ENCODE results near the gene GRID2. TPM values are rescaled to one million over a fixed set of nuclear protein-coding genes. Genes with fewer than 3 reads are reported as not detected.

The GRID2 gene
- total RNA-seq, 1 donor from 2014 or later = not detected

GRCh38 chr4:93302310-93302709, 998.5 kb downstream of the GRID2 start:
- H3K4me3 ChIP-seq (ENCODE audit: low read depth, low read length) = no peak overlapping the region
- TF ChIP-seq CTCF (conservative IDR thresholded peaks at IDR 0.05; ENCODE audit: low read depth, low read length) = no peak
- no peak for DNase-seq (ENCODE audit: low read depth)

GRCh38 chr4:93303440-93303839, 999.7 kb downstream of the GRID2 start:
- TF ChIP-seq CTCF (conservative IDR thresholded peaks at IDR 0.05; ENCODE audit: low read depth, low read length) = no peak
- no peak for DNase-seq (ENCODE audit: low read depth)
- H3K4me3 ChIP-seq (ENCODE audit: low read depth, low read length) = no peak overlapping the region

- DNase-seq (ENCODE audit: low read depth) = no peak
- no peak overlapping the region for H3K4me3 ChIP-seq (ENCODE audit: low read depth, low read length)
- TF ChIP-seq CTCF (conservative IDR thresholded peaks at IDR 0.05; ENCODE audit: low read depth, low read length) = no peak
Measured at GRCh38 chr4:93312299-93312698, 1008.5 kb downstream of the GRID2 start.

- no peak for DNase-seq (ENCODE audit: low read depth)
- no peak overlapping the region for H3K4me3 ChIP-seq (ENCODE audit: low read depth, low read length)
- TF ChIP-seq CTCF (conservative IDR thresholded peaks at IDR 0.05; ENCODE audit: low read depth, low read length) = no peak
Measured at GRCh38 chr4:93313197-93313596, 1009.4 kb downstream of the GRID2 start.

- DNase-seq (ENCODE audit: low read depth) = no peak
- no peak for TF ChIP-seq CTCF (conservative IDR thresholded peaks at IDR 0.05; ENCODE audit: low read depth, low read length)
- no peak overlapping the region for H3K4me3 ChIP-seq (ENCODE audit: low read depth, low read length)
Measured at GRCh38 chr4:93317057-93317456, 1013.3 kb downstream of the GRID2 start.

GRCh38 chr4:93317561-93317960, 1013.8 kb downstream of the GRID2 start:
- no peak for TF ChIP-seq CTCF (conservative IDR thresholded peaks at IDR 0.05; ENCODE audit: low read depth, low read length)
- H3K4me3 ChIP-seq (ENCODE audit: low read depth, low read length) = no peak overlapping the region
- DNase-seq (ENCODE audit: low read depth) = no peak

GRCh38 chr4:93319041-93319440, 1015.3 kb downstream of the GRID2 start:
- TF ChIP-seq CTCF (conservative IDR thresholded peaks at IDR 0.05; ENCODE audit: low read depth, low read length) = no peak
- DNase-seq (ENCODE audit: low read depth) = no peak
- H3K4me3 ChIP-seq (ENCODE audit: low read depth, low read length) = no peak overlapping the region

Data from epithelial cell of proximal tubule (primary cell).